Measurements from ENCODE around the gene LRCH1.

GRCh38 chr13:46582190-46582589, 29.2 kb downstream of the LRCH1 start:
- TF ChIP-seq, protein P1, sequence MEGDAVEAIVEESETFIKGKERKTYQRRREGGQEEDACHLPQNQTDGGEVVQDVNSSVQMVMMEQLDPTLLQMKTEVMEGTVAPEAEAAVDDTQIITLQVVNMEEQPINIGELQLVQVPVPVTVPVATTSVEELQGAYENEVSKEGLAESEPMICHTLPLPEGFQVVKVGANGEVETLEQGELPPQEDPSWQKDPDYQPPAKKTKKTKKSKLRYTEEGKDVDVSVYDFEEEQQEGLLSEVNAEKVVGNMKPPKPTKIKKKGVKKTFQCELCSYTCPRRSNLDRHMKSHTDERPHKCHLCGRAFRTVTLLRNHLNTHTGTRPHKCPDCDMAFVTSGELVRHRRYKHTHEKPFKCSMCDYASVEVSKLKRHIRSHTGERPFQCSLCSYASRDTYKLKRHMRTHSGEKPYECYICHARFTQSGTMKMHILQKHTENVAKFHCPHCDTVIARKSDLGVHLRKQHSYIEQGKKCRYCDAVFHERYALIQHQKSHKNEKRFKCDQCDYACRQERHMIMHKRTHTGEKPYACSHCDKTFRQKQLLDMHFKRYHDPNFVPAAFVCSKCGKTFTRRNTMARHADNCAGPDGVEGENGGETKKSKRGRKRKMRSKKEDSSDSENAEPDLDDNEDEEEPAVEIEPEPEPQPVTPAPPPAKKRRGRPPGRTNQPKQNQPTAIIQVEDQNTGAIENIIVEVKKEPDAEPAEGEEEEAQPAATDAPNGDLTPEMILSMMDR (IDR thresholded peaks at IDR 0.05) = no peak
- TF ChIP-seq POLR2A (IDR thresholded peaks at IDR 0.05) (no peak), POLR2AphosphoS5 (IDR thresholded peaks at IDR 0.05) (no peak)

Data from transverse colon (tissue), 4 donors.